SK-N-SH (cell line): ENCODE measurements around the gene ZNF557.
"Not testable (repeated sequence)": the region's sequence is repeated elsewhere in the genome, so short reads cannot be mapped to it uniquely, and the experiment has no call there.

Experiments used
- CHD2 ChIP-seq: fragments of 150-350 bp; IDR thresholded peaks from 2 replicates; pipeline ENCODE4 v1.6.1; 2018; ENCODE audit warnings: low read length; ENCODE audit not compliant: partially characterized antibody
- JUND ChIP-seq: IDR thresholded peaks from 2 replicates; pipeline ENCODE4 v1.4.0; 2012
- USF2 ChIP-seq: fragments of 150-350 bp; IDR thresholded peaks from 2 replicates; pipeline ENCODE4 v1.6.1; 2017; ENCODE audit warnings: antibody characterized with exemption, low read length, low read depth, borderline replicate concordance
- TF ChIP-seq, protein P1 (sequence below): fragments of 200-600 bp; sonication (generic); IDR thresholded peaks from 2 replicates; pipeline ENCODE4 v1.6.1; 2017; ENCODE audit warnings: antibody characterized with exemption, mild to moderate bottlenecking, moderate library complexity

DNA sequence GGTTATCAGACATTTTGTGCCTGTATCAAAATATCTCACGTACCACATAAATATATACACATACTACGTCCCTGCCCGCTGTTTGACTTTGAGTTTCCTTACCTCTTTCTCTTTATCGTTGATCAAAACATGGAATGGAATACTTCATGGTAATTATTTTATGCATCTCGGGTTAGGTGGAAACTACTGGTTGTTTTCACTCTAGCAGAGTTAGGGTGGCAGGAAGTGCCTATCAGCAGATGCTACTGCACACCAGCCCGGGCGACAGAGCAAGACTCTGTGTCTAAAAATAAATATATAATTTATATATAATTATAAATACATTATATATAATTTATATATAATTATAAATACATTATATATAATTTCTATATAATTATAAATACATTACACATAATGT is 16.6 kb upstream of the ZNF557 start:
- TF ChIP-seq USF2, CHD2, JUND: not testable (repeated sequence)
- TF ChIP-seq, protein P1, sequence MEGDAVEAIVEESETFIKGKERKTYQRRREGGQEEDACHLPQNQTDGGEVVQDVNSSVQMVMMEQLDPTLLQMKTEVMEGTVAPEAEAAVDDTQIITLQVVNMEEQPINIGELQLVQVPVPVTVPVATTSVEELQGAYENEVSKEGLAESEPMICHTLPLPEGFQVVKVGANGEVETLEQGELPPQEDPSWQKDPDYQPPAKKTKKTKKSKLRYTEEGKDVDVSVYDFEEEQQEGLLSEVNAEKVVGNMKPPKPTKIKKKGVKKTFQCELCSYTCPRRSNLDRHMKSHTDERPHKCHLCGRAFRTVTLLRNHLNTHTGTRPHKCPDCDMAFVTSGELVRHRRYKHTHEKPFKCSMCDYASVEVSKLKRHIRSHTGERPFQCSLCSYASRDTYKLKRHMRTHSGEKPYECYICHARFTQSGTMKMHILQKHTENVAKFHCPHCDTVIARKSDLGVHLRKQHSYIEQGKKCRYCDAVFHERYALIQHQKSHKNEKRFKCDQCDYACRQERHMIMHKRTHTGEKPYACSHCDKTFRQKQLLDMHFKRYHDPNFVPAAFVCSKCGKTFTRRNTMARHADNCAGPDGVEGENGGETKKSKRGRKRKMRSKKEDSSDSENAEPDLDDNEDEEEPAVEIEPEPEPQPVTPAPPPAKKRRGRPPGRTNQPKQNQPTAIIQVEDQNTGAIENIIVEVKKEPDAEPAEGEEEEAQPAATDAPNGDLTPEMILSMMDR = not testable (repeated sequence)
